H1 (cell line): ENCODE data around the gene ADGRL2. TPM values are rescaled to one million over a fixed set of nuclear protein-coding genes. Genes with fewer than 3 reads are reported as not detected.

Experiments
- ASH2L ChIP-seq: fragments of 200-600, 300-600 bp; sonication (generic); IDR thresholded peaks from one replicate; pipeline ENCODE4 v1.7.1; 2017; ENCODE audit warnings: low read length
- CHD7 ChIP-seq: fragments of 300-600 bp; sonication (generic); IDR thresholded peaks from 2 replicates; pipeline ENCODE4 v1.7.1; 2012; ENCODE audit warnings: low read length, moderate library complexity, mild to moderate bottlenecking, inconsistent platforms; ENCODE audit not compliant: insufficient replicate concordance
- EZH2 ChIP-seq: fragments of 200-600 bp; sonication (generic); IDR thresholded peaks from 2 replicates; pipeline ENCODE4 v1.7.1; 2012; ENCODE audit warnings: low read depth, mild to moderate bottlenecking, moderate library complexity, low read length, inconsistent platforms; ENCODE audit not compliant: severe bottlenecking
- KDM1A ChIP-seq: fragments of 200-600, 300-600 bp; sonication (generic); IDR thresholded peaks from 2 replicates; pipeline ENCODE4 v1.7.1; 2016; ENCODE audit warnings: mild to moderate bottlenecking, low read length, borderline replicate concordance
- MAX ChIP-seq: IDR thresholded peaks from 2 replicates; pipeline ENCODE4 v1.6.1; 2012; ENCODE audit warnings: inconsistent platforms
- PHF8 ChIP-seq: fragments of 200-600 bp; sonication (generic); conservative IDR thresholded peaks from 2 replicates; pipeline ENCODE4 v1.7.1; 2012; ENCODE audit warnings: low read depth, mild to moderate bottlenecking, inconsistent platforms, low read length, moderate library complexity
- RFX5 ChIP-seq: IDR thresholded peaks from 2 replicates; pipeline ENCODE4 v1.6.1; 2011; ENCODE audit warnings: low read depth, low read length, improper control_type of control experiment, borderline replicate concordance
- SAP30 ChIP-seq: fragments of 300-600 bp; sonication (generic); IDR thresholded peaks from 2 replicates; pipeline ENCODE4 v1.7.1; 2012; ENCODE audit warnings: low read length, moderate library complexity, mild to moderate bottlenecking, inconsistent platforms; ENCODE audit not compliant: insufficient read depth, insufficient replicate concordance
- TAF7 ChIP-seq: optimal IDR thresholded peaks from 2 replicates; pipeline ENCODE3; 2011; ENCODE audit warnings: low read depth, mild to moderate bottlenecking, inconsistent platforms, low read length, moderate library complexity, borderline replicate concordance
- TEAD4 ChIP-seq: IDR thresholded peaks from 2 replicates; pipeline ENCODE4 v1.6.1; 2012; ENCODE audit warnings: low read depth, low read length, inconsistent platforms, mixed read lengths
- polyA plus RNA-seq, 7 experiments: library from polyadenylated mRNA; depleted of rRNA in 3 of 7; stranded (reverse) in 5 of 7; unstranded in 2 of 7; fragments of >200 nt in 5 of 7; fragments of 200-250 nt in 2 of 7; gene quantifications; 1 replicate in 5 of 7; 2 replicates in 1 of 7; 4 replicates in 1 of 7; pipeline versions ENCODE4 v1.2.1 to v1.2.3, GENCODE V29; 2011 to 2013; ENCODE audit warnings: missing spikeins in 2 of 7, mixed read lengths in 2 of 7
- total RNA-seq: library from RNA; stranded (reverse); fragmentation: NEBNext Ultra II Directional; extraction: Animal tissue kit (Norgen Biotek cat#: 25700); gene quantifications from 2 replicates; pipeline ENCODE4 v1.2.1, GENCODE V29; 2021
- TF ChIP-seq, protein P1 (sequence below): IDR thresholded peaks from 2 replicates; pipeline ENCODE4 v1.6.1; 2011; ENCODE audit warnings: low read depth, mild to moderate bottlenecking, low read length; ENCODE audit not compliant: insufficient read depth

ADGRL2 gene
- total and polyA plus RNA-seq, 2 of the 8 experiments (the other 6 are each of a cell fraction or from before 2014, with no cell fraction given), result 113 to 124 TPM

DNA sequence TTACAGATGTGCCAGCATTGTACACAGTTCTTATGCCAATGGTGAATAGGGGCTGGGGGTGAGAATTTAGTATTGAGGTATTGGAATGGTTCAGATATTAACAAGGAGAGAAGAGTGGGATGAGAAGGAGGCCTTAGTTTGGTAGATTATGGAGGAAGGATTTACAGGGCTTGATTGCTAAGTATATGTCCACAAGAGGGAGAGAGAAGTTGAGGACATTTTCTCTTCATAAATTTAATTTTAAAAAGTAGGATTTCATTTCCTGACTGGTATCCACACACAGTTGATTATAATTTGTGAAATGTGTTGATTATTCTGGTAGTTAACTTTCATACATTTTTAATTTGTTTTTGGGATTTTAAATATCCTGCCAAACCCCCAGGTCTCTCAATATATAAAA, 213.0 kb downstream of the ADGRL2 start (continued):
- TF ChIP-seq CHD7 (no peak), RFX5 (no peak), KDM1A (no peak), EZH2 (no peak), ASH2L (no peak), MAX (no peak), TAF7 (no peak), PHF8 (no peak), TEAD4 (no peak), SAP30 (no peak)
- TF ChIP-seq, protein P1, sequence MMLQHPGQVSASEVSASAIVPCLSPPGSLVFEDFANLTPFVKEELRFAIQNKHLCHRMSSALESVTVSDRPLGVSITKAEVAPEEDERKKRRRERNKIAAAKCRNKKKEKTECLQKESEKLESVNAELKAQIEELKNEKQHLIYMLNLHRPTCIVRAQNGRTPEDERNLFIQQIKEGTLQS, result no peak
